HepG2 (cell line): Measurements from ENCODE around the gene PRR11.

Experiments
- CAMTA2 ChIP-seq: sonication (generic); formaldehyde crosslinking; IDR thresholded peaks from 2 replicates; pipeline ENCODE4 v1.4.0; 2020; ENCODE audit warnings: mild to moderate bottlenecking, missing genetic modification reagents, borderline replicate concordance
- CTCF ChIP-seq: sonication (generic); formaldehyde crosslinking; IDR thresholded peaks from 2 replicates; pipeline ENCODE4 v1.5.0; 2020; ENCODE audit warnings: mild to moderate bottlenecking, missing genetic modification reagents, moderate library complexity
- ELK4 ChIP-seq: sonication (generic); formaldehyde crosslinking; IDR thresholded peaks from 2 replicates; pipeline ENCODE4 v1.9.0; 2021; ENCODE audit warnings: missing genetic modification reagents, borderline replicate concordance
- HNF4A ChIP-seq: sonication (generic); formaldehyde crosslinking; IDR thresholded peaks from 2 replicates; pipeline ENCODE4 v1.4.0; 2020; ENCODE audit warnings: missing genetic modification reagents
- MAX ChIP-seq: IDR thresholded peaks from 2 replicates; pipeline ENCODE4 v1.6.1; 2012; ENCODE audit warnings: inconsistent platforms
- SMARCC2 ChIP-seq: fragments of 450-650 bp; IDR thresholded peaks from 2 replicates; pipeline ENCODE4 v1.6.1; 2017; ENCODE audit warnings: antibody characterized with exemption, mild to moderate bottlenecking
- SNAPC4 ChIP-seq: sonication (generic); formaldehyde crosslinking; IDR thresholded peaks from 2 replicates; pipeline ENCODE4 v1.4.0; 2020; ENCODE audit warnings: mild to moderate bottlenecking, missing genetic modification reagents
- SP1 ChIP-seq, 2 experiments: fragments of 450-650 bp in 1 of 2; sonication (generic) in 1 of 2; formaldehyde crosslinking in 1 of 2; IDR thresholded peaks; 2 replicates each; pipeline versions ENCODE4 v1.4.0 to v1.6.1; 2016 to 2020; ENCODE audit warnings: missing genetic modification reagents in 1 of 2
- USF2 ChIP-seq, 2 experiments: sonication (generic) in 1 of 2; formaldehyde crosslinking in 1 of 2; IDR thresholded peaks; 2 replicates each; pipeline versions ENCODE4 v1.5.1 to v1.6.1; 2011 to 2020; ENCODE audit warnings: borderline replicate concordance in 1 of 2, low read depth in 1 of 2, low read length in 1 of 2, mild to moderate bottlenecking in 1 of 2, missing genetic modification reagents in 1 of 2, moderate library complexity in 1 of 2
- YY1 ChIP-seq: IDR thresholded peaks from 2 replicates; pipeline ENCODE4 v1.6.1; 2011; ENCODE audit warnings: low read length, low read depth, moderate library complexity, mild to moderate bottlenecking; ENCODE audit not compliant: insufficient read depth, insufficient replicate concordance
- ZBTB3 ChIP-seq: sonication (generic); formaldehyde crosslinking; IDR thresholded peaks from 2 replicates; pipeline ENCODE4 v1.4.0; 2020; ENCODE audit warnings: low read depth, mild to moderate bottlenecking, moderate library complexity, missing genetic modification reagents, borderline replicate concordance
- ZNF251 ChIP-seq: sonication (generic); formaldehyde crosslinking; IDR thresholded peaks from 2 replicates; pipeline ENCODE4 v1.9.0; 2021; ENCODE audit warnings: mild to moderate bottlenecking, missing genetic modification reagents
- ZNF773 ChIP-seq: sonication (generic); formaldehyde crosslinking; IDR thresholded peaks from 2 replicates; pipeline ENCODE4 v1.4.0; 2020; ENCODE audit warnings: missing genetic modification reagents, borderline replicate concordance

- TF ChIP-seq ZBTB3 (CRISPR knock-in tag) = no peak
- TF ChIP-seq USF2 (IDR thresholded peaks at IDR 0.05; ENCODE audit: low read depth, low read length) = no peak
- TF ChIP-seq USF2 (CRISPR knock-in tag; IDR thresholded peaks at IDR 0.05; ENCODE audit: borderline replicate concordance) = no peak
- no peak for TF ChIP-seq ZNF251 (CRISPR knock-in tag)
- no peak for TF ChIP-seq YY1
- TF ChIP-seq MAX = no peak
- TF ChIP-seq ELK4 (CRISPR knock-in tag) = no peak
- TF ChIP-seq ZNF773 (CRISPR knock-in tag) = no peak
- no peak for TF ChIP-seq SMARCC2
- no peak for TF ChIP-seq SP1 (IDR thresholded peaks at IDR 0.05)
- TF ChIP-seq SP1 (CRISPR knock-in tag; IDR thresholded peaks at IDR 0.05) = no peak
- TF ChIP-seq CTCF (CRISPR knock-in tag) = peak; percentile 66
- no peak for TF ChIP-seq HNF4A (CRISPR knock-in tag)
- no peak for TF ChIP-seq SNAPC4 (CRISPR knock-in tag)
- TF ChIP-seq CAMTA2 (CRISPR knock-in tag) = no peak
These were observed 10.4 kb downstream of the PRR11 start for GRCh38 chr17:59165933-59166342.
